Endometrial microvascular endothelial cells (primary cell): ENCODE data around the gene TMEM238L. TPM values are rescaled to one million over a fixed set of nuclear protein-coding genes. Genes with fewer than 3 reads are reported as not detected.

ENCODE experiments used
- in situ Hi-C: cut with HindIII; loops from 2 replicates; pipeline ENCODE4 v1.10.0; 2017; ENCODE audit warnings: low sequenced_read_pairs, low pct_unique_long_range_greater_than_20kb; ENCODE audit errors: inconsistent ontology term
- total RNA-seq: library from RNA; depleted of rRNA; stranded (reverse); fragments of >200 nt; gene quantifications from one replicate; pipeline ENCODE4 v1.2.3, GENCODE V29; 2015; ENCODE audit errors: inconsistent ontology term

The TMEM238L gene
- total RNA-seq, 1 donor from 2014 or later = not detected

GRCh38 chr17:10779609-10780008 is 24.3 kb downstream of the TMEM238L start:
- in situ Hi-C loops = no loop called here

DNA sequence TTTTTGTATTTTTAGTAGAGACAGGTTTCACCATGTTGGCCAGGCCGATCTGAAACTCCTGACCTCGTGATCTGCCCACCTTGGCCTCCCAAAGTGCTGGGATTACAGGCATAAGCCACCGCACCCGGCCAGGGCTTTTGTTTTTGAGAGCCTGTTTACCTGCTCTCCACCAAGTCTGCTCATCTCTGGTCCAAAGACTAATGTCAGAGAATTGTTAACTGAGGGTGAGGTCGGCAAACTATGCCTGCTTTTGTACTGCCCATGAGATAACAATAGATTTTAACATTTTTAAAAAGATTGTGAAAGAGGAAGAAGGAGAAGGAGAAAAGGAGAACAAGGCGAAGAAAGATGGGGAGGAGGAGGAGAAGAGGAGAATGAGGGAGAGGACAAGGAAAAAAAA is 26.0 kb downstream of the TMEM238L start:
- in situ Hi-C loops = no loop called here

DNA sequence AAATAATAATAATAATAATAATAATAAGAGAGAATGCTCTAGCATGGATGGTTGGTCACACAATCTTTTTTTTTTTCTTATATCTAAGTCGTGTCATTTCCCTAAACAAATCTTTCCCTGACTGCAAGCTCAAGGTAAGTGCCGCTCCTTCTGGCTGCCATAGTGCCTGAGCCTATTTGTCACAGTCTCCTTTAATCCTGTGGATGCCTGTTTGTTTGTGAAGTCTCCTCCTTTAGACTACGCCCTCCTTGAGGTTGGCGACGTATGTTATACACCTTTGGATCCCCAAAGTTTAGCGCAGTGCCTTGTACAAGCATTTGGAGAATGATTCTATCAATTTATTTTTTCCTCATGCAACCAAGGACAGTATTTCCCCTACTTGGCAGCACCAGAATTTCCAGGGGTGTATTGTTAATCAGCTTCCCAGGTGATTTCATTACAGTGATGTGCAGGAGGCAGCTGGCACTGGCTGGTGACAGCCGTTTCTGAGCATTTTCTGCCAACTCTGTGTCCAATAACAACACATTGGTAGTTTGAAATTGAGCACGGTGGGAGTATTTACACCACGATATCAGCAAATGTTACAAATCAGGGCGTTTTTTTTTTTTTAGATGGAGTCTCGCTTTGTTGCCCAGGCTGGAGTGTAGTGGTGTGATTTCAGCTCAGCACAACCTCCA is 26.6 kb downstream of the TMEM238L start:
- in situ Hi-C loops = no loop called here

GRCh38 chr17:10776381-10776780 is 27.5 kb downstream of the TMEM238L start:
- in situ Hi-C loops = no loop called here

- in situ Hi-C loops = no loop called here
Observed at GRCh38 chr17:10775740-10776356, 28.1 kb downstream of the TMEM238L start.

GRCh38 chr17:10775058-10775457 is 28.8 kb downstream of the TMEM238L start:
- in situ Hi-C loops = no loop called here

DNA sequence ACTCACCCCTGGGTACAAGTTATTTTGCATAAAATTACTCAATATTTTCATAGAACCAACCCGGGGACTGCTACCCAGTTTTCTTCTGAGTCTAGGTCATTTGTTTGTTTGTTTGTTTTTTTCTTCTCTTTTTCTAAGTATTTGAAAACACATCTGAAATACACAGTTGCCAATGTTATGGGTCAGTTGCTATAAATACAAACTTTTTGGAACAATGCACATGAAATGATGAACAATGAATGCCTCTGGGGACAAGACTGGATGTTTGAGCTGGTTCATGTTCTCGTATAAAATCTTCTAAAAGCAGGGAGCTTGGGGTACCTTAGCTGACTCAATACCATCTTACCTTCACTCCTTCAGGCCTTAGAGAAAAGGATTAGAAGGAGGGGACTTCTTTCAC is 30.5 kb downstream of the TMEM238L start:
- in situ Hi-C loops = no loop called here

- in situ Hi-C loops = no loop called here
Observed at GRCh38 chr17:10772425-10773380, 31.2 kb downstream of the TMEM238L start.

GRCh38 chr17:10771148-10771547 is 32.8 kb downstream of the TMEM238L start:
- in situ Hi-C loops = no loop called here

DNA sequence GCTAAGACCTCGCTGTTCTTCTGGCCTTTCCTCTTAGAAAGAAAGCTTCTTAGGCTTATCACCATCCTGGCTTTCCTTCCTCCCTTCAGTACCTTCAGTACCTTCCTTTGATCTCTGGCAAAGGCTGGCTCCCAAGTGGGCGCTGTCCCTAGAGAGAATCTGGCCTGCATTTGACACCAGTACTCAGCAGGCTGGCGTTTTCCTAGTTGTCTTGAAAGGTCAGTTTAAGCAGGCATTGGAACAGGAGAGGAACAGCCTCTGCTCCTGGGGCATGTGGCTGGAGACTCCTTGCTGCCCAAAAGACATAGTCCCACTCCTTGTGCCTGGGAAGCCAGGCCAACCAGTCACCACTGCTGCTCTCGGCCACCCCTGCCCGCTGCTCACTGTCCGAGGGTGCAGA is 34.1 kb downstream of the TMEM238L start:
- in situ Hi-C loops = no loop called here

- in situ Hi-C loops = no loop called here
Observed at GRCh38 chr17:10768750-10769251, 35.1 kb downstream of the TMEM238L start.

DNA sequence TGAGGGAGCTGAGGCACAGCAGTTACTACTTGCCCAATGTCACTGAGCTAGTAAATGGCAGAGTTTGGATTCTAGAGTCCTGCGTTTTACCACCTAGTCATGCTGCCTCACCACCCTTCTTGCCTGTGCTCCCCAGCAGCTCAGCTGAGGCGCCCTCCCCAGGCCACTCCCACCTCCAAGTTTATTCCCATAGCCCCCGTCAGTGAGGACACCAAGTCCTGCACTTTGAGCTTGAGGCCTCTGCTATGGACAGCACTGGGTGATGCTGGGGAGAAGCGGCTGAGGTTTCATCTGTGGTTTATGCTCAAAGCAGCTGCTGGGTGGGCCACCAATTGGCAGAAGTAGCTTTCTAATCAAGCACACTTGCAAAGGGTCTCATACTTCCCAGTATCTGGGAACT is 36.7 kb downstream of the TMEM238L start:
- in situ Hi-C loops = no loop called here

DNA sequence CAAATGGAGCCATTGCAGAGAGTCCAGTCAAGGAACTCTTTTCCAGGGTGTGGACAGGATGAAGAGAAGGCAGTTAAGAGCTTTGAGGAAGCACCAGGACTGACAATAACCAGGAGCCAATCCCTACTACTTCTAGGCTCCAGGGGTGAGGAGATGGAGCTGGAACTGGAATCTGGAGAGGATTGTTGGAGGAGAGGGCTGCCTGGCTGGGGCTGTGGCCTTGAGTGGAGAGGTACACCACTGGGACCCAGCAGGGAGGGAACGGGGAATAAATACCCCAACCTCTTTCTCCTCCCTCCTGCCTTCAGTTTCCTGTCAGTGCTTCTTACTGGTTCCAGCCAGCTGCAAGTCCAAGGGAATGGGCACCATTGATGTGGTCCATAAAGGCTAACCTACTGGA is 41.9 kb downstream of the TMEM238L start:
- in situ Hi-C loops = no loop called here

DNA sequence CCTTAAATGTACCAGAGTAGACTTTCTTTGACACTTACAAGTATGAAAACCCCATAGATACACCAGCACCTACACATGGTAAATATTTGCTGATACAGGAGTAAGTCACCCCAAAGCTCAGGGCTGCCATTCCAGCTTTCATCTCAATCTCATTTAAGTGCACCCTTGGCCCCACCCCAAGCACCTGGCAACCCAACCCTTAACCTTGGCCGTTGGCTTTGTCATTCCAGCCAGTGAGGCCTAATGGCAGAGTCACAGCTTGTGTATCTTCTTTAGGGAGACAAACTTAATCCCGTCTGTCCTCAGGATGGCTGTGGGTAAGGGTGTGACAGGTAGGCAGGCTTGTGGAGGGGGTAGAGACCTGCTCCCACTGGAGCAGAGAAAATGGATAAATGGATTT is 42.6 kb downstream of the TMEM238L start:
- in situ Hi-C loops = no loop called here

- in situ Hi-C loops = no loop called here
Observed at GRCh38 chr17:10758062-10758461, 45.8 kb downstream of the TMEM238L start.

DNA sequence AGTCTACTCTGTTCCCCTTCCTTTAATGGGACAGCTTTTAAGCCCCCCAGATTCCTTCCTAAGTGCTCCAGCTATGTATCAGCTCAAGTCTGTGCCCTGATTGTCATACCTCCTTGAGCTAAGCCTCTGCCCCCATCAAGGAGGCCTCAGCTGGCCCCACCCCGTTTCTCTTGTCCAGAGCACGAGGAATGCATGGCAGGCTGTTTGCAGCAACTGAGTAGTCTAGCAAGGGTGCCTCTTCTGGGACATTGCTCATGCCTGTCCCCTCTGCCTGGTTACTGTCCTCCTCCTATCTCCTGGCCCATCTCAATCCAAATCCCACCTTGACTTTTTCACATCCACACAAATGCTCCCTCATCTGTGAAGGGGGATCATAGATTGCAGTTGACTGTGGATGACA is 46.3 kb downstream of the TMEM238L start:
- in situ Hi-C loops = no loop called here

DNA sequence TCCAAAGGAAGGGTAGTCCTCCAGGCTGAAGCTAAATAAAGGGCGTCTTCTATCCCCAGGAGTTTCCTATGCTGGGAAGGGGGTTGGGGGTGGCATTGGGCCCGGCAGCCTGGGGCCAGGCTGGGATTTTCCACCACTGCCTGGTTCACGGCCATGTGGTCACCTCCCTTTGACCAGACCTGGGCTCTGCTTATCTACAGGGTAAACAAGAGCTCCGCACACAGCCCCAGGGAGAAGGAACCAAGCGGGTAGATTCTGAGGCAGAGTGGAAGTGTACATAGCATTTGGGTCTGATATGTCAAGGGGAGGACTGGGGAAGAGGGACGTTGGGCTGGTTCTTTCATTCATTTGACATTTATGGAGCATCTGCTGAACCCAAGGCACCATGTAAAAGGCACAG is 46.8 kb downstream of the TMEM238L start:
- in situ Hi-C loops = no loop called here

DNA sequence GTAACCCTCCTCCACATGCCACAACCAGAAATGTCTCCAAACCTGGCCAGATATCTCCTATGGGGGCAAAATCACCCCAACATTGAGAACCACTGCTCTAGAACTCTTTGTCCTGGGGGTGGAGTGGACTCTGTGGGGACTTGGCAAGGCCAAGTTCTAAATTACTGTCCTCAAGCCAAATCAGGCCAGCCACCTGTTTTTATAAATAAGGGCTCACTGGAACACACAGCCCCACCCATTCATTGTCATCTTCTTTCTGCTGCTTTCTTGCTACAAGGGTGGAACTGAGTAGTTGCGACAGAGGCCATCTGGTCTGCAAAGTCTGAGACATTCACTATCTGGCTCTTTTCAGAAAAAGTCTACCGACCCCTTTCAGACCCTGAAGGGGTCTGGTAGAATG is 47.3 kb downstream of the TMEM238L start:
- in situ Hi-C loops = no loop called here

GRCh38 chr17:10756185-10756584 is 47.7 kb downstream of the TMEM238L start:
- in situ Hi-C loops = no loop called here
